A673 (cell line): ENCODE measurements around the gene UNC5A. TPM values are rescaled to one million over a fixed set of nuclear protein-coding genes. Genes with fewer than 3 reads are reported as not detected.

ENCODE experiments used
- BruUV-seq: library from RNA; stranded (reverse); fragments of 400-500 nt; replicated peaks from 2 replicates; lab custom pipeline; 2021; lab: Mats Ljungman, UMichigan
- CTCF ChIA-PET: fragments of 300-600 bp; sonication (Branson Sonifier 250); formaldehyde crosslinking; loops from one replicate; lab custom pipeline; 2022; ENCODE audit warnings: antibody characterized with exemption; lab: Charles Lee
- POLR2A ChIA-PET: fragments of 300-600 bp; sonication (Branson Sonifier 250); formaldehyde crosslinking; loops from one replicate; lab custom pipeline; 2022; ENCODE audit warnings: antibody characterized with exemption; ENCODE audit not compliant: low non-redundant PET; lab: Charles Lee
- DNase-seq: peaks from one replicate; pipeline ENCODE4 v3.0.0-alpha.2; 2015; ENCODE audit warnings: low spot score
- H3K27ac ChIP-seq: fragments of 200-600 bp; sonication (generic); 2 replicates; pipeline ENCODE4 v1.5.1; 2016; ENCODE audit warnings: mixed run types, low read depth, mild to moderate bottlenecking, mixed read lengths, antibody characterized with exemption, low read length; ENCODE audit not compliant: poor library complexity, severe bottlenecking
- H3K27me3 ChIP-seq: fragments of 200-600 bp; sonication (generic); replicated peaks from 2 replicates; pipeline ENCODE4 v1.6.1; 2017; ENCODE audit warnings: mixed run types, low read depth, mild to moderate bottlenecking, mixed read lengths, antibody characterized with exemption, low read length; ENCODE audit not compliant: insufficient read depth, poor library complexity
- H3K36me3 ChIP-seq: fragments of 200-600 bp; sonication (generic); 2 replicates; pipeline ENCODE4 v1.6.1; 2016; ENCODE audit warnings: mixed run types, mild to moderate bottlenecking, mixed read lengths, antibody characterized with exemption, low read length; ENCODE audit not compliant: insufficient read depth, poor library complexity, severe bottlenecking
- H3K4me1 ChIP-seq: fragments of 200-600 bp; sonication (generic); 2 replicates; pipeline ENCODE4 v1.6.1; 2017; ENCODE audit warnings: mixed run types, mild to moderate bottlenecking, mixed read lengths, antibody characterized with exemption, low read length; ENCODE audit not compliant: insufficient read depth, poor library complexity, severe bottlenecking
- H3K4me3 ChIP-seq: fragments of 200-600 bp; sonication (generic); 2 replicates; pipeline ENCODE4 v1.5.1; 2016; ENCODE audit warnings: low read depth, mixed run types, mild to moderate bottlenecking, mixed read lengths, low read length; ENCODE audit not compliant: poor library complexity, severe bottlenecking
- H3K9me3 ChIP-seq: fragments of 200-600 bp; sonication (generic); 2 replicates; pipeline ENCODE4 v1.6.1; 2016; ENCODE audit warnings: mixed run types, low read depth, mild to moderate bottlenecking, mixed read lengths, antibody characterized with exemption, low read length; ENCODE audit not compliant: poor library complexity, severe bottlenecking
- CTCF ChIP-seq: fragments of 300-800, 200-600 bp; sonication (generic); conservative IDR thresholded peaks from 2 replicates; pipeline ENCODE4 v1.5.1; 2017; ENCODE audit warnings: low read depth, mild to moderate bottlenecking, antibody characterized with exemption, low read length, moderate library complexity, mixed read lengths
- EZH2 ChIP-seq: fragments of 200-600 bp; sonication (generic); IDR thresholded peaks from 2 replicates; pipeline ENCODE4 v1.6.1; 2017; ENCODE audit warnings: borderline replicate concordance, low read depth, mild to moderate bottlenecking, mixed read lengths, antibody characterized with exemption, low read length; ENCODE audit not compliant: poor library complexity, severe bottlenecking
- intact Hi-C: fragments of 100-400 bp; cut with micrococcal nuclease; formaldehyde crosslinking; loops from one replicate; pipeline ENCODE4 v1.10.0; 2022; ENCODE audit not compliant: unreplicated experiment
- total RNA-seq: library from RNA; stranded (reverse); gene quantifications from 2 replicates; pipeline ENCODE4 v1.2.3, GENCODE V29; 2021

UNC5A gene
- total RNA-seq, 1 experiment from 2014 or later, result 7.5 TPM

GRCh38 chr5:176798949-176799348 lies 11.4 kb upstream of the UNC5A start:
- Histone ChIP-seq H3K27me3 (no peaks in the 10 kb centered on the region), H3K4me3 (no peak overlapping the region), H3K27ac (no peak overlapping the region), H3K9me3 (no peaks in the 10 kb centered on the region), H3K4me1 (no peaks in the 10 kb centered on the region), H3K36me3 (no peaks in the 10 kb centered on the region)
- TF ChIP-seq CTCF (no peak), EZH2 (no peak)
- DNase-seq, result no peak
- ChIA-PET POLR2A (no interaction called here), CTCF (no interaction called here)
- intact Hi-C loops, result no loop called here
- BruUV-seq, result no TSS peak

GRCh38 chr5:176799488-176799887 lies 10.9 kb upstream of the UNC5A start:
- Histone ChIP-seq H3K4me1 (no peaks in the 10 kb centered on the region), H3K27ac (no peak overlapping the region), H3K4me3 (no peak overlapping the region), H3K36me3 (no peaks in the 10 kb centered on the region), H3K27me3 (no peaks in the 10 kb centered on the region), H3K9me3 (no peaks in the 10 kb centered on the region)
- ChIA-PET CTCF (no interaction called here), POLR2A (no interaction called here)
- intact Hi-C loops, result no loop called here
- no peak for DNase-seq
- no peak for TF ChIP-seq EZH2
- no peak for TF ChIP-seq CTCF
- BruUV-seq, result no TSS peak

DNA sequence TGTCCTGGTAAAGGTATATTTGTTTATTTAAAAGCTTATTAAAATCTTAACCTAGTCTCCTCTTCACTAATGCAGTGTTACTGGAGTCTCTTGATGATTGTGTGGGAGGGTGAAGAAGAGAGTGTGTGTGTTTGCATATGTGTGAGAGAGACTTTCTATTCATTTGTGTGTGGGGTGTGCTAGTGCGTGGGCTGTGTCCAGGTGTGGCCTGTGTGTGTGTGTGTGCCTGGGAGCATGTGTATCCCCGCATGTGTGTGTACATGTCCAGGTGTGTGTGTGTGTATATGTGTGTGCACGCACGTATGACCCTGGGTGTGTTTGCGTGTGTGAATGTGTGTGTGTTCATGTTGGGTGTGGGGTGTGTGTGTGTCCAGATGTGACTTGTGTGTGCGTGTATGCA lies 10.3 kb upstream of the UNC5A start:
- Histone ChIP-seq H3K36me3 (no peaks in the 10 kb centered on the region), H3K27ac (no peak overlapping the region), H3K4me1 (no peaks in the 10 kb centered on the region), H3K4me3 (no peak overlapping the region), H3K27me3 (no peaks in the 10 kb centered on the region), H3K9me3 (no peaks in the 10 kb centered on the region)
- POLR2A ChIA-PET, result no interaction called here
- intact Hi-C loops, result no loop called here
- TF ChIP-seq EZH2, result no peak
- no peak for TF ChIP-seq CTCF
- DNase-seq, result no peak
- no TSS peak for BruUV-seq
- CTCF ChIA-PET, result no interaction called here
